ENCODE results near the gene WNT3A. TPM values are rescaled to one million over a fixed set of nuclear protein-coding genes. Genes with fewer than 3 reads are reported as not detected.

Gene WNT3A
- total and polyA plus RNA-seq, 2 experiments from 2014 or later = not detected

DNA sequence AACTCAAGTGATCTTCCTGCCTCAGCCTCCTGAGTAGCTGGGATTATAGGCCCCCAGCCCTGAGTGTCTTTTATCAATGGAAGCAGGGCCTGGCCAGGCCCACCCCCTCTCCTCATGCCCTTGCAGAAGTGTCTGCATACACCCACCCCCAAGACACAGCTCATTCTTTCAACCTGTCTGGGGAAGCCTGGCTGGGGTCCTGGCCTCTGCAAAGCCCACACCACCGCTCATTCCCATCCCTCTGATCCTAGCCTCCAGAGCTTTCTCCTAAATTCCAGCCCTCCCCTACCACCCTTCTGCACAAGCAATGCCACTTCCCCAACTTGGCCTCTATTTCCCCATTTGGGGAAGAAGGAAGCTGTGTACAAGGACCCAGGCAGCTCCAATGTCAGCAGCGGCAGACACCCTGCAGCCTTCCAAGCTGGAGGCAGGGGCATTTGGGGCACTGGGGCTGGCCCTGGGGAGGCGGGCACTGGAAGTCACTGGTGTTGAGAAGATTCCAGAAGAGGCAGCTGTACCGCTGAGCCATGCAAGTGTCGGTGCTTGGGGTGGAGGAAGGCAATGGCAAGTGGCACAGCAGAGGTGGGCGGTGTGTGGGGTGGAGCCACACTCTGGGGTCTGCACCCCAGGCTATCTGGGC is 42.0 kb downstream of the WNT3A start:
- Histone ChIP-seq H3K27ac (no peak overlapping the region), H3K4me3 (no peak overlapping the region), H3K9me3 (ENCODE audit: low read depth) (no peaks in the 10 kb centered on the region), H3K4me1 (ENCODE audit: low read depth) (no peaks in the 10 kb centered on the region), H3K27me3 (no peaks in the 10 kb centered on the region), H3K36me3 (no peaks in the 10 kb centered on the region)
- TF ChIP-seq, protein P1, sequence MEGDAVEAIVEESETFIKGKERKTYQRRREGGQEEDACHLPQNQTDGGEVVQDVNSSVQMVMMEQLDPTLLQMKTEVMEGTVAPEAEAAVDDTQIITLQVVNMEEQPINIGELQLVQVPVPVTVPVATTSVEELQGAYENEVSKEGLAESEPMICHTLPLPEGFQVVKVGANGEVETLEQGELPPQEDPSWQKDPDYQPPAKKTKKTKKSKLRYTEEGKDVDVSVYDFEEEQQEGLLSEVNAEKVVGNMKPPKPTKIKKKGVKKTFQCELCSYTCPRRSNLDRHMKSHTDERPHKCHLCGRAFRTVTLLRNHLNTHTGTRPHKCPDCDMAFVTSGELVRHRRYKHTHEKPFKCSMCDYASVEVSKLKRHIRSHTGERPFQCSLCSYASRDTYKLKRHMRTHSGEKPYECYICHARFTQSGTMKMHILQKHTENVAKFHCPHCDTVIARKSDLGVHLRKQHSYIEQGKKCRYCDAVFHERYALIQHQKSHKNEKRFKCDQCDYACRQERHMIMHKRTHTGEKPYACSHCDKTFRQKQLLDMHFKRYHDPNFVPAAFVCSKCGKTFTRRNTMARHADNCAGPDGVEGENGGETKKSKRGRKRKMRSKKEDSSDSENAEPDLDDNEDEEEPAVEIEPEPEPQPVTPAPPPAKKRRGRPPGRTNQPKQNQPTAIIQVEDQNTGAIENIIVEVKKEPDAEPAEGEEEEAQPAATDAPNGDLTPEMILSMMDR (IDR thresholded peaks at IDR 0.05; ENCODE audit: low read depth, low read length) = no peak
- DNase-seq (ENCODE audit: low read depth in 1 of 2, low spot score in 1 of 2) = no peak

- Histone ChIP-seq H3K4me1 (ENCODE audit: low read depth) (no peaks in the 10 kb centered on the region), H3K9me3 (ENCODE audit: low read depth) (no peaks in the 10 kb centered on the region), H3K36me3 (no peaks in the 10 kb centered on the region), H3K4me3 (no peak overlapping the region), H3K27me3 (peaks cover 5% of the 10 kb centered on the region), H3K27ac (no peak overlapping the region)
- DNase-seq (ENCODE audit: low read depth in 1 of 2, low spot score in 1 of 2) = no peak
- TF ChIP-seq, protein P1 (IDR thresholded peaks at IDR 0.05; ENCODE audit: low read depth, low read length) = no peak
These were observed 43.9 kb downstream of the WNT3A start for GRCh38 chr1:228050571-228051231.

- Histone ChIP-seq H3K9me3 (ENCODE audit: low read depth) (no peaks in the 10 kb centered on the region), H3K36me3 (no peaks in the 10 kb centered on the region), H3K27me3 (peaks cover 65% of the 10 kb centered on the region), H3K4me1 (ENCODE audit: low read depth) (no peaks in the 10 kb centered on the region), H3K4me3 (no peak overlapping the region), H3K27ac (no peak overlapping the region)
- DNase-seq (ENCODE audit: low read depth in 1 of 2, low spot score in 1 of 2) = no peak
- TF ChIP-seq, protein P1 (IDR thresholded peaks at IDR 0.05; ENCODE audit: low read depth, low read length) = no peak
These were observed 51.6 kb downstream of the WNT3A start for GRCh38 chr1:228058172-228058948.

DNA sequence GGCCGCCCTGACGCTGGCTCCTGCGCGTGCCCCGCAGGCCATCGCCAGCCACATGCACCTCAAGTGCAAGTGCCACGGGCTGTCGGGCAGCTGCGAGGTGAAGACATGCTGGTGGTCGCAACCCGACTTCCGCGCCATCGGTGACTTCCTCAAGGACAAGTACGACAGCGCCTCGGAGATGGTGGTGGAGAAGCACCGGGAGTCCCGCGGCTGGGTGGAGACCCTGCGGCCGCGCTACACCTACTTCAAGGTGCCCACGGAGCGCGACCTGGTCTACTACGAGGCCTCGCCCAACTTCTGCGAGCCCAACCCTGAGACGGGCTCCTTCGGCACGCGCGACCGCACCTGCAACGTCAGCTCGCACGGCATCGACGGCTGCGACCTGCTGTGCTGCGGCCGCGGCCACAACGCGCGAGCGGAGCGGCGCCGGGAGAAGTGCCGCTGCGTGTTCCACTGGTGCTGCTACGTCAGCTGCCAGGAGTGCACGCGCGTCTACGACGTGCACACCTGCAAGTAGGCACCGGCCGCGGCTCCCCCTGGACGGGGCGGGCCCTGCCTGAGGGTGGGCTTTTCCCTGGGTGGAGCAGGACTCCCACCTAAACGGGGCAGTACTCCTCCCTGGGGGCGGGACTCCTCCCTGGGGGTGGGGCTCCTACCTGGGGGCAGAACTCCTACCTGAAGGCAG is 52.3 kb downstream of the WNT3A start:
- no peaks in the 10 kb centered on the region for H3K36me3 ChIP-seq
- H3K4me3 ChIP-seq = no peak overlapping the region
- DNase-seq (ENCODE audit: low read depth in 1 of 2, low spot score in 1 of 2) = no peak
- H3K27ac ChIP-seq = no peak overlapping the region
- TF ChIP-seq, protein P1 (IDR thresholded peaks at IDR 0.05; ENCODE audit: low read depth, low read length) = no peak
- H3K4me1 ChIP-seq (ENCODE audit: low read depth) = no peaks in the 10 kb centered on the region
- no peaks in the 10 kb centered on the region for H3K9me3 ChIP-seq (ENCODE audit: low read depth)
- H3K27me3 ChIP-seq = peaks cover 65% of the 10 kb centered on the region

GRCh38 chr1:228059634-228060457 is 53.0 kb downstream of the WNT3A start:
- Histone ChIP-seq H3K36me3 (no peaks in the 10 kb centered on the region), H3K9me3 (ENCODE audit: low read depth) (no peaks in the 10 kb centered on the region), H3K27me3 (peaks cover 65% of the 10 kb centered on the region), H3K4me3 (peak overlapping the region; percentile 6), H3K4me1 (ENCODE audit: low read depth) (no peaks in the 10 kb centered on the region), H3K27ac (no peak overlapping the region)
- TF ChIP-seq, protein P1 (IDR thresholded peaks at IDR 0.05; ENCODE audit: low read depth, low read length) = no peak
- DNase-seq (ENCODE audit: low read depth in 1 of 2, low spot score in 1 of 2) = peak; percentile 45 to 46
